Keratinocyte (primary cell): Measurements from ENCODE around the gene SLAMF8. TPM values are rescaled to one million over a fixed set of nuclear protein-coding genes. Genes with fewer than 3 reads are reported as not detected.

Experiments used
- DNase-seq: peaks from one replicate; pipeline ENCODE4 v3.0.0-alpha.2; 2011; ENCODE audit warnings: low read depth, missing footprints, low spot score
- FAIRE-seq: peaks from 2 replicates; lab custom pipeline; 2011; peaks lifted over from hg19 to GRCh38; lab: Jason Lieb, UNC
- H2AFZ ChIP-seq: 2 replicates; pipeline ENCODE4 v1.6.0; 2012; ENCODE audit warnings: low read length, control low read depth, inconsistent platforms; ENCODE audit not compliant: control insufficient read depth
- H3K27ac ChIP-seq: 2 replicates; pipeline ENCODE4 v1.5.1; 2011; ENCODE audit warnings: low read length; ENCODE audit not compliant: control insufficient read depth, insufficient read depth
- H3K27me3 ChIP-seq: 3 replicates; pipeline ENCODE4 v1.6.0; 2011; ENCODE audit warnings: low read length; ENCODE audit not compliant: control insufficient read depth, insufficient read depth; ENCODE audit errors: extremely low read depth
- H3K36me3 ChIP-seq, 2 experiments: 2 replicates in 1 of 2; 3 replicates in 1 of 2; pipeline ENCODE4 v1.5.1; 2011; ENCODE audit warnings: low read length in 2 of 2, mild to moderate bottlenecking in 1 of 2; ENCODE audit not compliant: control insufficient read depth in 2 of 2, insufficient read depth in 2 of 2; ENCODE audit errors: extremely low read depth in 1 of 2
- H3K4me1 ChIP-seq: 3 replicates; pipeline ENCODE4 v1.5.1; 2011; ENCODE audit warnings: low read length; ENCODE audit not compliant: control insufficient read depth, insufficient read depth; ENCODE audit errors: extremely low read depth
- H3K4me2 ChIP-seq: 3 replicates; pipeline ENCODE4 v1.6.0; 2011; ENCODE audit warnings: low read depth, low read length; ENCODE audit not compliant: control insufficient read depth, insufficient read depth; ENCODE audit errors: extremely low read depth
- H3K4me3 ChIP-seq, 3 experiments: fragments of 200-600 bp in 1 of 3; sonication (generic) in 1 of 3; 2 replicates in 2 of 3; 3 replicates in 1 of 3; pipeline ENCODE4 v1.5.1; 2011 to 2016; ENCODE audit warnings: low read length in 3 of 3, mild to moderate bottlenecking in 3 of 3, control low read depth in 2 of 3, inconsistent platforms in 1 of 3, low read depth in 1 of 3, mixed read lengths in 1 of 3, mixed run types in 1 of 3, moderate library complexity in 1 of 3; ENCODE audit not compliant: control insufficient read depth in 2 of 3, insufficient read depth in 2 of 3; ENCODE audit errors: extremely low read depth in 1 of 3
- H3K79me2 ChIP-seq: 2 replicates; pipeline ENCODE4 v1.6.0; 2012; ENCODE audit warnings: low read length; ENCODE audit not compliant: control insufficient read depth, insufficient read depth
- H3K9ac ChIP-seq: 3 replicates; pipeline ENCODE4 v1.6.0; 2011; ENCODE audit warnings: low read length; ENCODE audit not compliant: control insufficient read depth, insufficient read depth; ENCODE audit errors: extremely low read depth
- H3K9me1 ChIP-seq: 3 replicates; pipeline ENCODE4 v1.6.0; 2011; ENCODE audit warnings: low read length; ENCODE audit not compliant: control insufficient read depth, insufficient read depth; ENCODE audit errors: extremely low read depth
- H3K9me3 ChIP-seq: 2 replicates; pipeline ENCODE4 v1.5.1; 2012; ENCODE audit warnings: low read depth, low read length; ENCODE audit not compliant: control insufficient read depth
- H4K20me1 ChIP-seq: 3 replicates; pipeline ENCODE4 v1.6.0; 2011; ENCODE audit warnings: low read length; ENCODE audit not compliant: control insufficient read depth, insufficient read depth; ENCODE audit errors: extremely low read depth
- EZH2 ChIP-seq: IDR thresholded peaks from one replicate; pipeline ENCODE4 v1.6.1; 2012; ENCODE audit warnings: inconsistent platforms, mild to moderate bottlenecking, low read length, moderate library complexity
- dilution Hi-C: fragments of 300-500 bp; cut with MboI; formaldehyde crosslinking; loops from one replicate; pipeline ENCODE4 v1.7.0; 2020; ENCODE audit warnings: low sequenced_read_pairs; ENCODE audit not compliant: extremely low pct_ligation_motif_present
- polyA plus RNA-seq, 5 experiments: library from polyadenylated mRNA; depleted of rRNA in 3 of 5; stranded (reverse) in 3 of 5; stranded (forward) in 1 of 5; unstranded in 1 of 5; fragments of >200 nt; gene quantifications; 1 replicate in 1 of 5; 2 replicates in 3 of 5; 3 replicates in 1 of 5; pipeline versions ENCODE4 v1.2.1 to v1.2.3, GENCODE V29; 2011 to 2012; ENCODE audit warnings: missing spikeins in 2 of 5, low read depth in 1 of 5, low replicate concordance in 1 of 5
- TF ChIP-seq, protein P1 (sequence below), 3 experiments: IDR thresholded peaks in 1 of 3; conservative IDR thresholded peaks in 1 of 3; optimal IDR thresholded peaks in 1 of 3; 2 replicates in 2 of 3; 3 replicates in 1 of 3; pipeline versions ENCODE3 to v1.5.1; 2011; ENCODE audit warnings: low read length in 3 of 3, mild to moderate bottlenecking in 3 of 3, moderate library complexity in 2 of 3, control low read depth in 1 of 3, inconsistent platforms in 1 of 3; ENCODE audit not compliant: insufficient read depth in 2 of 3; ENCODE audit errors: extremely low read depth in 1 of 3

Gene SLAMF8
- polyA plus RNA-seq, 1 donor (not counting 4 experiments of a cell fraction or from before 2014, with no cell fraction given) = not detected

- Histone ChIP-seq H3K4me3 (no peak overlapping the region), H2AFZ (no peak overlapping the region), H4K20me1 (no peaks in the 10 kb centered on the region), H3K27ac (no peak overlapping the region), H3K27me3 (no peaks in the 10 kb centered on the region), H3K9me3 (no peaks in the 10 kb centered on the region), H3K79me2 (no peaks in the 10 kb centered on the region), H3K9ac (no peak overlapping the region), H3K36me3 (no peaks in the 10 kb centered on the region), H3K9me1 (no peaks in the 10 kb centered on the region), H3K4me1 (no peaks in the 10 kb centered on the region), H3K4me2 (no peak overlapping the region)
- dilution Hi-C loops = no loop called here
- TF ChIP-seq, protein P1, sequence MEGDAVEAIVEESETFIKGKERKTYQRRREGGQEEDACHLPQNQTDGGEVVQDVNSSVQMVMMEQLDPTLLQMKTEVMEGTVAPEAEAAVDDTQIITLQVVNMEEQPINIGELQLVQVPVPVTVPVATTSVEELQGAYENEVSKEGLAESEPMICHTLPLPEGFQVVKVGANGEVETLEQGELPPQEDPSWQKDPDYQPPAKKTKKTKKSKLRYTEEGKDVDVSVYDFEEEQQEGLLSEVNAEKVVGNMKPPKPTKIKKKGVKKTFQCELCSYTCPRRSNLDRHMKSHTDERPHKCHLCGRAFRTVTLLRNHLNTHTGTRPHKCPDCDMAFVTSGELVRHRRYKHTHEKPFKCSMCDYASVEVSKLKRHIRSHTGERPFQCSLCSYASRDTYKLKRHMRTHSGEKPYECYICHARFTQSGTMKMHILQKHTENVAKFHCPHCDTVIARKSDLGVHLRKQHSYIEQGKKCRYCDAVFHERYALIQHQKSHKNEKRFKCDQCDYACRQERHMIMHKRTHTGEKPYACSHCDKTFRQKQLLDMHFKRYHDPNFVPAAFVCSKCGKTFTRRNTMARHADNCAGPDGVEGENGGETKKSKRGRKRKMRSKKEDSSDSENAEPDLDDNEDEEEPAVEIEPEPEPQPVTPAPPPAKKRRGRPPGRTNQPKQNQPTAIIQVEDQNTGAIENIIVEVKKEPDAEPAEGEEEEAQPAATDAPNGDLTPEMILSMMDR (optimal IDR thresholded peaks at IDR 0.05 in 1 of 3, IDR thresholded peaks at IDR 0.05 in 1 of 3, conservative IDR thresholded peaks at IDR 0.05 in 1 of 3; ENCODE audit: extremely low read depth in 1 of 3, insufficient read depth in 2 of 3, low read length in 3 of 3) = no peak
- no peak for TF ChIP-seq EZH2
- FAIRE-seq (no peak), DNase-seq (no peak)
These were observed 12.0 kb downstream of the SLAMF8 start for GRCh38 chr1:159838715-159839114.

DNA sequence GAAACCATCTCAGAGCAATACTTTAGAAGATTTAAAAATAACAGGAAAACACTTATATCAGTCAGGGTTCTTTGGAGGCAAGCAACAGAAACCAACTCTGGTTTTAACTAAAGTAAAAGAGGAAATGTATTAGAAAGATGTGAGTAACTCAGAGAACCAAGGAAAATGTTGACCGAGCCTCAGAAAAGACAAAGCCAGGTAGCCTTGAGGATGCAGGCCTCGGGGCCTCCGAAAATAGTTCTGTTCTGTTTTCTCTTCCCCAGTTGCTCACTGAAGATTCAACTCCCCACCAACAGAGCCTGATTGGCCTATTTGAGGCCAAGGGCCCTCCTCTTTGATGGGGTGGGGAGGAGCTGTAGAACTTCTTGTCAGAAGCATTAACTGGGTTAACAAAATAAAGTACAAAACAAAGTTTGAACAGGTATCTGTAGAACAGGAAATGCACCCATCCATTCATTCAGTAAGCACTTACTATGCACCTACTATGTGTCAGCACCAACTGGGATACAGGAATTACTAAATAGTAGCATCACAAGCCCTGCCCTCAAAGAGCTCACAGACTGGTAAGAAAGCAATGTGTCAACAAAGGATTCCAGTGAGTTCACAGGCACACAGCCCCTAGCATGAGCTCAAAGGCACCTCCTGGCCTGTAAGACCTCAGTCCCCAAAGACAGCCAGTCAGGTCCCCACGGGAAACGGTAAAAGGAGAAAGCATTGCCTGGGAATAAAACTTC, 12.6 kb downstream of the SLAMF8 start:
- Histone ChIP-seq H3K4me1 (no peaks in the 10 kb centered on the region), H3K27me3 (no peaks in the 10 kb centered on the region), H3K9ac (no peak overlapping the region), H3K36me3 (no peaks in the 10 kb centered on the region), H3K9me3 (no peaks in the 10 kb centered on the region), H3K4me2 (no peak overlapping the region), H3K4me3 (no peak overlapping the region), H3K9me1 (no peaks in the 10 kb centered on the region), H2AFZ (no peak overlapping the region), H4K20me1 (no peaks in the 10 kb centered on the region), H3K79me2 (no peaks in the 10 kb centered on the region), H3K27ac (no peak overlapping the region)
- DNase-seq (no peak), FAIRE-seq (no peak)
- TF ChIP-seq EZH2 = no peak
- TF ChIP-seq, protein P1 (optimal IDR thresholded peaks at IDR 0.05 in 1 of 3, IDR thresholded peaks at IDR 0.05 in 1 of 3, conservative IDR thresholded peaks at IDR 0.05 in 1 of 3; ENCODE audit: extremely low read depth in 1 of 3, insufficient read depth in 2 of 3, low read length in 3 of 3) = no peak
- dilution Hi-C loops = no loop called here
